SW480 (cell line): Measurements from ENCODE around the gene DOK4.
"Not testable (repeated sequence)": the region's sequence is repeated elsewhere in the genome, so short reads cannot be mapped to it uniquely, and the experiment has no call there.

Source experiments
- DNase-seq: peaks from one replicate; pipeline ENCODE4 v3.0.0-alpha.2; 2016; ENCODE audit warnings: low spot score

The DOK4 gene

DNA sequence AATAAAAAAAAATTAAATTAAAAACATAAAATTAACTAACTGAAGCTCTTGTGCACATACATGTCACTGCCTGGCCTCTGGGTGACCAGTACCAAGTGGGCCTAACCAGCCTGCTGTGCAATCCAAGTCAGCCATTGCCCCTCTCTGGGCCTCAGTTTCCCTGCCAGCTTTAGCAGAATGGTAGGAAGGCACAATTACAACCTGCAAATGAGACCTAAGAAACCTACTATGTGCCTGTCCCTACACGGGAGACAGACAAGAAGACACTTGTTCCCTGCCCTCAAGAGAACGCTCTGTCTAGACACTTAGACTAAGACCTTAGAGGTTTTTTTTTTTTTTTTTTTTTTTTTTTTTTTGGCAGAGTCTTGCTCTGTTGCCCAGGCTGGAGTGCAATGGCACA is 40.8 kb downstream of the DOK4 start:
- DNase-seq, result no peak

DNA sequence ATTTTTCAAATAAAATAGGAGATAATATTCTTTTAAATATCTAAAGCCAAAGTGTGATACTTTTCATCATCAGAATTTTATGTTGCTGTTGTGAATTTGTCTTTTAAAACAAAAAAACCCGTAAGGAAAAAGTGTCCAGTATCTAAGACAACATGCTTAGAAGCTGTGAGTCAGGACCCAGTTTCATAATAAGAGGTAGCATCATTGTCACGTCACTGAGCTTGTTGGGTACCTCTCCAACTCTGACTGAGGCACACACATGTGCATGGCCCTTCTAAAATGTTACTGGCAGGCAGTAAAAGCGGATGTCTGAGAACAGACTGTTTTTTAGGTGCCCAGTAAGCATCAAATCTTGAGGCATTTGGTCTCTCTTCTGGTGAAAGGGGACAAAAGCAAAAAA is 41.6 kb downstream of the DOK4 start:
- no peak for DNase-seq

DNA sequence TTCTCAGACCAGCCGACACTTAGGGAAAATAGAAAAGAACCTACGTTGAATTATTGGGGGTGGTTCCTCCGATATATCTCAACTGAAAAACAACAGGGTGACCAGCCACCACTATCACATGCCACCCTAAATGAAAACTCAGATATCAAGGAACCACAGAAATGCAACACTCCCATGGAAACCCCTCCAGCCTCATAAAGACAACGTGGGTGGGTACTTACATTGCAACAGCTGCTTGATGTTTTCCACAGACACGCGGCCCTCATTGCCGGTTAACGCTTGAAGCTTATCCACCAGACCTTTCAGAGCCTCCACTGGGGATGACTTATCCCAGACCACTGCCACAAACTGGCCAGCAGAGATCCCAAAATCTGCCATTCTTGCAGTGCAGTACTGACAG is 45.7 kb downstream of the DOK4 start:
- not testable (repeated sequence) for DNase-seq

- not testable (repeated sequence) for DNase-seq
These were observed 46.3 kb downstream of the DOK4 start for GRCh38 chr16:57439947-57440346.

GRCh38 chr16:57435838-57436237 is 50.5 kb downstream of the DOK4 start:
- DNase-seq, result no peak

- DNase-seq, result no peak
These were observed 52.3 kb downstream of the DOK4 start for GRCh38 chr16:57434003-57434402.

DNA sequence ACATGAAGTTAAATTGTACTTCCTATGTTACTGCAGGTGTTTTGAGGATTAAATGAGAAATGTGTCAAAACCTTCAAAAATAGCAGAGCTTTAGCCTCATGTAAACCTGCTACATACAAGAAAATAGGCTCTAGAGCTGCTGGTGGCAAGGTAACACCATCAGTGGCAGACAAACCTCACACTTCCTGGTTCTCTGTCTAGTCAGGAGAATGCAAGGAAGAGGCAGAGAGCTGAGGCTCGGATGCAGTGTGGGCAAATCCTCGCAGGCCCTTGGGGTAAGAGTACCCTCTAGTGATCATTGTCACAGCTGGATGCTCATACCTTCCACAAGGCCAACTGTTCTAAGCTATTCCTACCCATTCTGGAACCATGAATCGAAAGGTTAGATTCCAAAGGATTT is 53.3 kb downstream of the DOK4 start:
- no peak for DNase-seq

GRCh38 chr16:57432505-57432904 is 53.8 kb downstream of the DOK4 start:
- DNase-seq, result no peak

GRCh38 chr16:57430955-57431354 is 55.3 kb downstream of the DOK4 start:
- DNase-seq, result no peak

DNA sequence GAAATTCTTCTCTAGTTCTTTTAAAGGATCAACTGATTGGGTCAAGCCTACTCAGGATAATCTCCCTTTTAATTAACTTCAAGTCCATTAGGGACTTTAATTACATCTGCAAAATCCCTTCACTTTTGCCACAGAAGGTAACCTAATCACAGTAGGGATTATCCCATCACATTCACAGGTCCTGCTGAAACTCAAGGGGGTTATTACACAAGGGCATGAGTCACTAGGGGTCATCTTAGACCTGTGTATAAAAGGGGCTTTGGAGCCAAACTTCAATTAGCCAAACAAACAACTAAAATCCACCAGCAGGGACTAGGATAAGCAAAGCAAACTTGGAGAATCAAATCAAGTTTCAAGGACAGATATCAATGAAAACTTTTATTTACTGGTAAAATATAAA is 58.5 kb downstream of the DOK4 start:
- DNase-seq, result no peak

- DNase-seq, result no peak
These were observed 59.0 kb downstream of the DOK4 start for GRCh38 chr16:57427307-57427706.

- DNase-seq, result no peak
These were observed 59.9 kb downstream of the DOK4 start for GRCh38 chr16:57426356-57426755.

- DNase-seq, result no peak
These were observed 61.7 kb downstream of the DOK4 start for GRCh38 chr16:57424583-57424982.

GRCh38 chr16:57423152-57423551 is 63.1 kb downstream of the DOK4 start:
- no peak for DNase-seq

GRCh38 chr16:57422026-57422944 is 64.0 kb downstream of the DOK4 start:
- peak; percentile 56 for DNase-seq
